Sciatic nerve (tissue), 2 donors: ENCODE data around the gene DNAJC11. TPM values are rescaled to one million over a fixed set of nuclear protein-coding genes. Genes with fewer than 3 reads are reported as not detected.
"Not testable (repeated sequence)": the region's sequence is repeated elsewhere in the genome, so short reads cannot be mapped to it uniquely, and the experiment has no call there.

Source experiments
- ATAC-seq: fragments of 200-7000 bp; cut with Tn5 transposase; one replicate; pipeline ENCODE4 v1.9.1; 2020; ENCODE audit warnings: mild to moderate bottlenecking, moderate library complexity
- DNase-seq: peaks from one replicate; pipeline ENCODE4 v3.0.0-alpha.2; 2020; ENCODE audit warnings: low spot score
- intact Hi-C: fragments of 100-400 bp; cut with DNase I; formaldehyde crosslinking; loops from one replicate; pipeline ENCODE4 v1.14.2; 2022
- total RNA-seq: library from RNA; stranded (reverse); fragmentation: NEBNext Ultra II Directional; extraction: Animal tissue kit (Norgen Biotek cat#: 25700); gene quantifications from one replicate; pipeline ENCODE4 v1.2.1, GENCODE V29; 2021
- donor health status: DM: no; HTN: no; CAD: no.
- donor health status: DM: no; HTN: no; CAD: no.

DNAJC11 gene
- total RNA-seq, 1 donor from 2014 or later: 38.7 TPM

DNA sequence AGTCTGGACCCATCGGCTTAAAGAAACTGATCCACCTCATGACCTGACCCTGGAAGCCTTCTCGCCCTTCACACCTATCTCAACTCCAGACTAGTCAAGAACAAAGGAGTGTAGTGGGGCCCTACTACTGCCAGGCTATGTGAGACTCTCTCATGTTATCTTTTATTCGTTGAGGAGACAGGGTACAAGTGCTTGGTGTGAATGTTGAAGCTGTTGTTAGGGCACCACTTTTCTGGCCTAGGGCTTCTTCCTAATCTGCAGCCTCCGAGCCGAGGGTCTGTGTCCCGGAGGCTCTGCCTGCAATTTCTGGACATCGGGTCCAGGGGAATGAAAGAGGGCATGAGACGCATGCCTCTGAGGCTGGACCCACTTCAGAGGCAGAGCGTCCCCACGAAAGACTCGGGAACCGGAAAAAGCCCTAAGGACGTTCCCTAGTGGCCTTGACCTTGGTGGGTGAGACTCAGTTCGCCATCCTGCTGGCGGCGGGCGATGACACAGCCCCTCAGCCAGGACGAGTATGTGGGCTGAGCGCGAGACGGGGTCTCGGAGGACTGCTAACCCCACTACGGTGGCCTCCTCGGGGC lies 671 bp downstream of the DNAJC11 start:
- intact Hi-C loops: no loop called here
- ATAC-seq (no peak), DNase-seq (peak; percentile 13)

DNA sequence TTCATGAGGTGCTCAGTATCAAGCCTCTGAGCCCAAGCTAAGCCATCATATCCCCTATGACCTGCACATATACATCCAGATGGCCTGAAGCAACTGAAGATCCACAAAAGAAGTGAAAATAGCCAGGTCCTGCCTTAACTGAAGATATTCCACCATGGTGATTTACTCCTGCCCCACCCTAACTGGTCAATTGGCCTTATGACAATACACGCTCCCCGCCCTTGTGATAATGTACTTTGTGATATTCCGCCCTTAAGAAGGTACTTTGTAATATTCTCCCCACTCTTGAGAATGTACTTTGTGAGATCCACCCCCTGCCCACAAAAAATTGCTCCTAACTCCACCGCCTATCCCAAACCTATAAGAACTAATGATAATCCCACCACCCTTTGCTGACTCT lies 1.7 kb downstream of the DNAJC11 start:
- DNase-seq, ATAC-seq, intact Hi-C loops: not testable (repeated sequence)

- intact Hi-C loops: no loop called here
- no peak for DNase-seq
- ATAC-seq: no peak
Observed at GRCh38 chr1:6695868-6696267, 5.7 kb downstream of the DNAJC11 start.

GRCh38 chr1:6694121-6694713 lies 7.4 kb downstream of the DNAJC11 start:
- intact Hi-C loops: no loop called here
- no peak for ATAC-seq
- DNase-seq: no peak

DNA sequence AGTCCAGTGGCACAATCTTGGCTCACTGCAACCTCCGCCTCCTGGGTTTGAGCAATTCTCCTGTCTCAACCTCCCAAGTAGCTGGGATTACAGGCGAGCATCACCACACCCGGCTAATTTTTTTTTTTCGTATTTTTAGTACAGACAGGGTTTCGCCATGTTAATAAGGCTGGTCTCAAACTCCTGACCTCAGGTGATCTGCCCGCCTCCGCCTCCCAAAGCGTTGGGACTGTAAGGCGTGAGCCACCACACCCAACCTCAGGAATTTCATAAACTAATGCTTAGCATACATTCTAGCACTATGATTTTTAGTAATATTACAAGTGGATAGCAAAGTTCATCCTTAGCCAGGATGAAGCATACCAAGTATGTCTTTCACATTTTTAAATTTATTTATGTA lies 8.7 kb downstream of the DNAJC11 start:
- intact Hi-C loops: no loop called here

DNA sequence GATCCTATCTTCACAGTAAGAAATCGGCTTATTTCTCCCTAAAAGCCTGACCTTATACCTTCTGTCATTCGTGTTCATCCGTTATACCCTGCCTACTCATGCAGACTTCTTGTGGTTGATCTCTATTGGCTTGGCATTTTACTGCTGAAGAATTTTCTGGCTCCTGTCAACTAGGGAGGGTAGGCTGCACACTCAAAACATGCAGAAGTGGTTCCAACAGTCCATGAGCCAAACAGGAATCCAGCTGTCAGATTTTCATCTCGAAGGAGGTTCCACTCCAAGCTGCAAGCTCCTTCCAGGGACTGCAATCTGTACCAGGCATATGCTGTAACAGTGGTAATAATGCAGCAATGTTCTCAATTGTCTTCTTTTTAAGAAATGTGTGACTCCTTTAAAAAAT lies 10.1 kb downstream of the DNAJC11 start:
- ATAC-seq (no peak), DNase-seq (no peak)
- intact Hi-C loops: no loop called here

More for the DNA sequence above, 8.7 kb downstream of the DNAJC11 start:
- DNase-seq: no peak
- ATAC-seq: no peak

- ATAC-seq (no peak), DNase-seq (no peak)
- intact Hi-C loops: no loop called here
Observed at GRCh38 chr1:6690186-6690585, 11.4 kb downstream of the DNAJC11 start.

DNA sequence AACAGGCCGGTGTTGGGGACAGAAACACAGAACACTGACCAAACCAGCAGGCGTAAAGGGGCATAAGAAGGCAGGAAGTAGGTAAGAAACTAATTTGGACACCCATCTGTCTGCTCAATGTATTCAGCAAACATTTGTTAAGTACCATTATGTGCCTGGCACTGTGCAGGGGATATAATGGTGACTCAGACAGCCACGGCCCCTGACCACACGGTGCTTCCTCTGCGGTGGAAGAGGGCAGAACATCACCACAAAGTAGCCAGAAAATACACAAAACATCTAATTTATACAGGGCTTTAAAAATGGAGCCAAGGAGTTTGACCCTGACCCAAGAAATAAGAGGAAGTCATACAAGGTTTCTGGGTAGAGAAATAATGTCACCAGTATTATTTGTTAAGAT lies 12.9 kb downstream of the DNAJC11 start:
- ATAC-seq (no peak), DNase-seq (no peak)
- intact Hi-C loops: no loop called here

- intact Hi-C loops: no loop called here
Observed at GRCh38 chr1:6688001-6688400, 13.6 kb downstream of the DNAJC11 start.

GRCh38 chr1:6686294-6686693 lies 15.3 kb downstream of the DNAJC11 start:
- DNase-seq (no peak), ATAC-seq (no peak)
- intact Hi-C loops: no loop called here

More at GRCh38 chr1:6688001-6688400, 13.6 kb downstream of the DNAJC11 start:
- ATAC-seq (no peak), DNase-seq (no peak)

GRCh38 chr1:6685381-6685780 lies 16.2 kb downstream of the DNAJC11 start:
- intact Hi-C loops: no loop called here
- ATAC-seq (no peak), DNase-seq (no peak)

DNA sequence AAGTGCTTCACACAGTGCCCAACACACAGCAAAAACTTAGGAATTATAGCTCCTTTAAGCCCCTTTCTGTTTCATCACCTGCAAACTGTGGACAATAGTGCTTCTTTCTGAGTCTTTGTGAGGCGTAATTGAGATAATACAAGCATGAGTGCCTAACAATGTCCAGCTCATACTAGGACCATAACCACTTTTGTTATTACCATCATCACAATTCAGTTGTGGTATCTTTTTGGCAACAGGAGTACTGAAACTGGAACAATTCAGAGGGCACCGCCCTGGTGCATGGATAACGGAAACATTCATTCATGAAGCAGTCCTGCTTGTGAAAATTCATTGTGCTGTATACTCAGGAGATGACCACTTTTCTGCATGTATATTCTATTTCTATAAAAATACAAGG lies 18.2 kb downstream of the DNAJC11 start:
- DNase-seq (no peak), ATAC-seq (no peak)
- intact Hi-C loops: no loop called here

- no peak for ATAC-seq
- intact Hi-C loops: no loop called here
- no peak for DNase-seq
Observed at GRCh38 chr1:6675941-6676340, 25.7 kb downstream of the DNAJC11 start.

- intact Hi-C loops: no loop called here
- no peak for ATAC-seq
Observed at GRCh38 chr1:6674771-6675170, 26.8 kb downstream of the DNAJC11 start.

GRCh38 chr1:6673816-6674398 lies 27.7 kb downstream of the DNAJC11 start:
- intact Hi-C loops: no loop called here
- no peak for DNase-seq
- no peak for ATAC-seq

More at GRCh38 chr1:6674771-6675170, 26.8 kb downstream of the DNAJC11 start:
- no peak for DNase-seq

- intact Hi-C loops: no loop called here
- ATAC-seq: no peak
- no peak for DNase-seq
Observed at GRCh38 chr1:6672558-6672957, 29.1 kb downstream of the DNAJC11 start.

DNA sequence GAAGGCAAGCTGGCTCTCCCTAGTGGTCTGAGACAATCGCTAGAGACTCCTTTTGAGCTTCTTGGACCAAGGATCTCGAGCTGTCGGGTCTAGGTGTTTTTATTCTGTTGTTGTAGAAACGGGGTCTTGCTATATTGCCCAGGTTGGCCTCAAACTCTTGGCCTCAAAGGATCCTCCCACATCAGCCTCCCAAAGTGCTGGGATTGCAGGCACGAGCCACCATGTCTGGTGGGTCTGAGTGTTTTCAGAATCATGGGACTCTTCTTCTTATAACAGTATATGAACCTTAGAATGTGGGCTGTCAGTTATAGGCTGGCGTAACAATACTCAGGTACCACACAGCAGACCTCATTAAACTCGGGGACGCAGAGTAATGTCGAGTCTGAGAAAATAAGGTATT lies 33.1 kb downstream of the DNAJC11 start:
- ATAC-seq (no peak), DNase-seq (no peak)
- intact Hi-C loops: no loop called here

DNA sequence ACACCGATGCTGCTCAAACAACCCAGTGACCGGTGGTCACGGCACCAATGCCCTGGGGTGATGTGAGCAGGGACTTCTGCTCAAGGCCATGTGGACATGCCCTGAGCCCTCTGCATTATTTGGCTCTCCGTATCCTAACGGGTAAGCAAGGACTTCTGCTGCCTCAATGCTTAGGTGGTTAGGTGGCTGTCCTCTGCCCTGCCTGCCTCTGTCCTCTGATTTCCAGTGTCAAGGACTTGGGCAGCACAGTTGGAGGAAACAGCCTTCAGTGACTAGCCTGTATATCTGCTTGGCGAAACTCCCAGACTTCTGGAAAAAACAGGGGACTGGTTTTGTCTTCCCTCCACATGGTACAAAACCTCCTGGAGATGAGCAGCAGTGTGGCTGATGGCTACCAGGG lies 34.5 kb downstream of the DNAJC11 start:
- DNase-seq (no peak), ATAC-seq (no peak)

GRCh38 chr1:6666696-6667095 lies 34.9 kb downstream of the DNAJC11 start:
- ATAC-seq (no peak), DNase-seq (no peak)
- intact Hi-C loops: no loop called here

More for the DNA sequence above, 34.5 kb downstream of the DNAJC11 start:
- intact Hi-C loops: no loop called here

- DNase-seq, intact Hi-C loops, ATAC-seq: not testable (repeated sequence)
Observed at GRCh38 chr1:6662468-6662867, 39.1 kb downstream of the DNAJC11 start.
